Renal cortex interstitium (tissue), 11 donors: ENCODE measurements around the gene DPP4. TPM values are rescaled to one million over a fixed set of nuclear protein-coding genes. Genes with fewer than 3 reads are reported as not detected.
A peak's percentile ranks its signal among the peaks of the same experiment; 100 is the strongest.
"Not testable (repeated sequence)": the region's sequence is repeated elsewhere in the genome, so short reads cannot be mapped to it uniquely, and the experiment has no call there.

Experiments
- DNase-seq, 11 donors: peaks; one replicate each; pipeline ENCODE4 v3.0.0-alpha.2; 2013; ENCODE audit warnings: low read depth in 9 of 11, low spot score in 4 of 11; ENCODE audit errors: extremely low read depth in 1 of 11
- polyA plus RNA-seq, 3 donors: library from polyadenylated mRNA; unstranded; fragments of 120-200 nt; gene quantifications; one replicate each; pipeline ENCODE4 v1.2.1, GENCODE V29; 2013; ENCODE audit not compliant: insufficient read length in 3 of 3

The DPP4 gene
- polyA plus RNA-seq, 3 donors: 106 to 157 (median 136) TPM

- peak in 1 of 11 donors; percentile 15 for DNase-seq
These were observed 4.6 kb downstream of the DPP4 start for GRCh38 chr2:162069267-162069903.

DNA sequence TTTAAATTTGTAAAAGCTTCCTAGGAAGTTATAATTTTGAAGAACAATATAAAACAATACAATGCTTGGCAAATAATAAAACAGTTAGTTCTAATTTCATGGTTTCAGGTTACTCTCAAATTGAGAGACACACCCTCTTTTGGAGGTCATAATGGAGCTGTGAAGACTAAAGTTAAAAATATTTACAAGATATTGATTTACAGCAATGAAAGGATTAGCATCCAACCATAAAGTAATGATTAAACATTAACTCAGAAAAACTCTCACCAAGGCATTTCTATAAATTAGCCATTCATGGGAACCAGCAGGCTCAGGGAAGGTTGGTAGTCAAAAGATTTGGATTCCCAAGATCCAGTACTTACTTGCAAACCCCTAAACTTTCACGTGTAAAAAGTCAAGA lies 6.4 kb downstream of the DPP4 start:
- no peak for DNase-seq

GRCh38 chr2:162065767-162066166 lies 8.2 kb downstream of the DPP4 start:
- no peak for DNase-seq

- DNase-seq: no peak
These were observed 10.1 kb downstream of the DPP4 start for GRCh38 chr2:162063899-162064298.

DNA sequence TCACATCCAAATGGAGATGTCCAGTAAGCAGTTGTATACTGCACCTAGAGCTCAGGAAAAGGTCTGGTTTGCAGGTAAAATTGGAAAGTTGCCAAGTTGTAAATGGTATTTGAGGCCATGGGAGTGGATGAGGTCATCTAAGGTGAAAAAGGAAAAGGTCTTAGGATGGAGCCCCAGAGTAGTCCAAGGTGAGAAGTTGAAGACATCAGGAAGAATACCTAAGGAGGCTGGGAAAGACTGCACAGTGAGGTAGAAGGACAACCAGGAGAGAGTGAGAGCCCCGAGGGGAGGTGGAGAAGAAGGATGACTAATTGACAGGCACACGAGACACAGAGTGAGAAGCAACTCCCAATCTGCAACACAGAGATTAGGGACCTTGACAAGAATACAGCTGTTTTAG lies 10.7 kb downstream of the DPP4 start:
- DNase-seq: no peak

- DNase-seq: no peak
These were observed 11.5 kb downstream of the DPP4 start for GRCh38 chr2:162062559-162062958.

GRCh38 chr2:162061021-162061420 lies 13.0 kb downstream of the DPP4 start:
- DNase-seq: no peak

DNA sequence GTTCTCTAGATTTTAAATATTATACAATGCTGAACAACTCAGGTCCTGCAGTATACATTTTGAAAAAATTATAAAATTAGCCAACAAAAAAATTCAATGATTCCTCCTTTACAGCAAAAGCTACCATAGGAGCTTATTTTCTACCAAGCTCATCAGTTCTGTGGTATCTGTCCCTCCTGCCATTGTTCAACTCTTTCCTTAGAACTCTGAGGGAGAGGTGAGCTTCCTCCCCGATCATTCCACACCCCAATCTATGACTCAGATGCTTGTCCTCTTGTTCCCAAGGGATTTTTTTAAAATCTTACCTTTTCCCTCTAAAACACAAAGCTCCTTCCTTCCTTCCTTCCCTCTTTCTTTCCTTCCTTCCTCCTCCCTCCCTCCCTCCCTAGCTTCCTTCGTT lies 13.5 kb downstream of the DPP4 start:
- DNase-seq: no peak

GRCh38 chr2:162058973-162059668 lies 14.9 kb downstream of the DPP4 start:
- no peak for DNase-seq

DNA sequence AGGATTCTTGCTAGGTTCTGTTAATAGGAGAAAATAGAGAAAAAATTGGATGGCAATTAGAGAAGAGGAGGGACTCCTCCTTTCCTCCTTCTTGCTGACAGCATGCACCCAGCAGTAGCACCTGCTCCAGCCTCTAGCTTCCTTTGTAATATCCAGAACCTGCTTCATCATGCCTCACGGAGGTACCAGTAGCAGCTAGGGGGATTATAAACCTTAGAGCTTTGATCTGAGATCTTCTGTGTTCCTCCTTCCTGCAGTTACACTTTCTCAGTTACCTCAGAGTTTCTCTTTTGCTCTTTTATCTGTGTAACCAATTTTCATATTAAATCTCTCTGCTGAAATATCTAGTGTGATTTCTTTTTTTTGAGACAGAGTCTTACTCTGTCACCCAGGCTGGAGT lies 16.6 kb downstream of the DPP4 start:
- no peak for DNase-seq

DNA sequence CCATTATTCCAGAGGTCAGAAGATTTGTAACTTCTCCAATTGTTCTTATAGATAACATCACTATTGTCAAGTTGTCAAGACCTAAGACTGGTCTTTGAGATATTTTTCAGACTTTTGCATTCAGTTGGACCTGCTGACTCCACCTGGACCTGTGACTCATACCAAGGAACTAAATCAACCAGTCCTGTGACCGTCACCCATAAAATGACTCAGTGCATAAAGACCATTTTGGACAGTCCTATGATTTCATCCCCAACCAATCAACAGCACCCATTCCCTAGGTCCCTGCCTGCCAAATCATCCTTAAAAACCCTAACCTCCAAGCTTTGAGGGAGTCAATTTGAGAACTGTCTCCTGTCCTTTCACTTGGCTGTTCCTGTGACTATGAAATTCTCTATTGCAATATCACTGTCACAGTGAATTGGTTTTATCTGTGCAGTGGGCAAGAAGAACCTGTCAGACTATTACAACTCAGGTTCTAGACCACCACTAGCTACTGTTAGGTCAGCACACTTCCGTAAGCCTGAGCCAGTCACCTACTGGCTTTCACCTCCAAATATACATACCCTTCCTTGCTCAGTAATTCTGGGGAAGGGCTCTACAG lies 17.1 kb downstream of the DPP4 start:
- DNase-seq: no peak

- DNase-seq: no peak
These were observed 20.2 kb downstream of the DPP4 start for GRCh38 chr2:162053808-162054155.

- no peak for DNase-seq
These were observed 20.8 kb downstream of the DPP4 start for GRCh38 chr2:162053066-162053807.

DNA sequence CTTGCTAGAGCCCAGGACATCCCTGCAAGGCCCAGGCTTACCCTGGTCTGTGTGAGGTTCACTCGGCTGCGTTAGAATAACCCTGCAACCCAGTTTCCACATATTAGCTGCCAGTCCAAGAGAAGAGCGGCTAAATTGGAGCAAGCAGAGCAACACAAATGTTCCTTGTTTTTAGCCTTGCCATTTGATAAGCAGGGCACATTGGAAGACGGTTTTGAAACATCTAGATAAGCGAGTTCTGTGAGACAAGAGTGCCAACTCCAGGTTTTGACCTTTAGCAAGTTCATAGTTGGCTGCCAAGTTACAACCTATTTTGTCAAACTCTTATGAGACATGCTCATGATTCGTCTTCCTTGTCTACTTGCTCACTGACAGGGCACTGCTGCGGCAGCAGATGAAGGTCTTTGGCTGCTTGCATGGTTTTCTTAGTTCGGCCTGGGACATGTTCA lies 23.5 kb downstream of the DPP4 start:
- no peak for DNase-seq

DNA sequence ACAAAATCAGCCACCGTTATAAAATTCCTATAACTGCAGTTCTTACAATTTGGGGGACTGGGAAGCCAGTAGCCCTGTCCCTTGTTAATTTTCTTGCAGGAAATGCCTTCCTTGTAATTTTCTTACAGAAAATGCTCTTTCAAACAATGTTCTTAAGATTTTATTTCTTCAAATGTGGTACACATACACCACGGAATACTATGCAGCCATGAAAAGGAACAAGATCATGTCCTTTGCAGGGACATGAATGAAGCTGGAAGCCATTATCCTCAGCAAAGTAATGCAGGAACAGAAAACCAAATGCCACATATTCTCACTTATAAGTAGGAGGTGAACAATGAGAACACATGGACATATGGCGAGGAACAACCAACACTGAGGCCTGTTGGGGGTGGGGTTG lies 24.9 kb downstream of the DPP4 start:
- not testable (repeated sequence) for DNase-seq

DNA sequence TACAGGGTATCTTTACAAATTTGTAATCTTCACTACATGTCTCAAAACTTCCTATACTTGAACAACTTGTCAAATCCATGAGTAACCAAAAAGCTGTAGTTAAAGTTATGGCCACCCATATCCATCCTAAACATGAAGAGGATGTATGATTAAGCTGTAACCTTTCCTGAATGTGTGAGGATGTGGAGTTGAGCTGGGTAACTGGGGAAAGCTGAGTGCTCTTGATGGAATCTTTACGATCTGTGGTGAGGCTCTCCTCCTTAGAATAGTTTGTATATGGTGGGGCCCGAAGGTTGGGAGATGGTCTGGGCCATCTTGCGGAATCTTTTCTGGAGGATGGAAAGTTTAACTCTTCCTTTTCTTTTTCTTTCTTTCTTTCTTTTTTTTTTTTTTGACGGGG lies 29.4 kb downstream of the DPP4 start:
- DNase-seq: no peak

- DNase-seq: no peak
These were observed 30.9 kb downstream of the DPP4 start for GRCh38 chr2:162043132-162043531.

GRCh38 chr2:162041485-162041884 lies 32.5 kb downstream of the DPP4 start:
- no peak for DNase-seq

DNA sequence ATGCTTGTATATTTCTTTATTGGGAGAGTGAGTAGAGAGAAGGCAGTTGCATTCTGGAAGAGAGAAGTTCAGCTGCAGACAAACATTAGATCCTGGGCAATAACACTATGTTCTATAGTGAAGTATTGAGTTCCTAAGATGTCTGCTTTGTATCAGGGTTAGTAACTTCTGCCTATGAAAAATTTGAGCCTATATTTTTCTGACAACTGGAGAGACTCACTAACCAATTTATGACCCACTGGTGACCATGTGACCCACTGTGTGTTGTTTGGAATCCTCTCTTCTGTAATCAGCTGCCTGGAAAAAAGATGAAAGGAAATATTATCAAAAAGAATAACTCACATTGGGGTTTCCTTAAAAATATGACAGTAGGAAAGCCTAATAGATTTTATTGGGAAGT lies 35.3 kb downstream of the DPP4 start:
- no peak for DNase-seq

DNA sequence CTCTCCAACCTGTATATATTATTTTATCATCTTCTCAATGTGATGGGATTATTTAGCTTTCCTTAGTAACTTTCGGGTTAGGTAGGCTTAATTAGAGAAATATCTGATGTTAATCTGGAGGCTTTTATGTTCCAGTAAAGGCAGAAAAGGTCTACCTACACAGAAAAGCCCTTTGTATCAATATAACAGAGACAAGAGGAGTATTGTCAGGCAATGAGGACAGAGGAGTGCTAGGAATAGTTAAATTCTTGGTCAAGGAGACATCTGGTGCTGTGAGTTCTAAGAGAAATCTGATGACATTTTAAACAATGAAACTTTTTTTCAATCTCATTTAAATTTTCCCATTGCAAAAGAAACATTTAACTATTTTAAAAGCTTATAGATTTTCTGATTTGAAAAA lies 36.1 kb downstream of the DPP4 start:
- no peak for DNase-seq
